GM18951 (cell line): ENCODE data around the gene ASPRV1.

ENCODE experiments used
- POLR2A ChIP-seq: IDR thresholded peaks from 4 replicates; pipeline ENCODE4 v1.6.1; 2011; ENCODE audit warnings: mild to moderate bottlenecking; ENCODE audit not compliant: insufficient read length, insufficient read depth; ENCODE audit errors: extremely low read depth
- in situ Hi-C: fragments of 300-500 bp; cut with MboI; formaldehyde crosslinking; loops from one replicate; pipeline ENCODE4 v1.12.0; 2022; ENCODE audit warnings: low sequenced_read_pairs, mixed read lengths, inconsistent platforms; ENCODE audit not compliant: unreplicated experiment

Gene ASPRV1

DNA sequence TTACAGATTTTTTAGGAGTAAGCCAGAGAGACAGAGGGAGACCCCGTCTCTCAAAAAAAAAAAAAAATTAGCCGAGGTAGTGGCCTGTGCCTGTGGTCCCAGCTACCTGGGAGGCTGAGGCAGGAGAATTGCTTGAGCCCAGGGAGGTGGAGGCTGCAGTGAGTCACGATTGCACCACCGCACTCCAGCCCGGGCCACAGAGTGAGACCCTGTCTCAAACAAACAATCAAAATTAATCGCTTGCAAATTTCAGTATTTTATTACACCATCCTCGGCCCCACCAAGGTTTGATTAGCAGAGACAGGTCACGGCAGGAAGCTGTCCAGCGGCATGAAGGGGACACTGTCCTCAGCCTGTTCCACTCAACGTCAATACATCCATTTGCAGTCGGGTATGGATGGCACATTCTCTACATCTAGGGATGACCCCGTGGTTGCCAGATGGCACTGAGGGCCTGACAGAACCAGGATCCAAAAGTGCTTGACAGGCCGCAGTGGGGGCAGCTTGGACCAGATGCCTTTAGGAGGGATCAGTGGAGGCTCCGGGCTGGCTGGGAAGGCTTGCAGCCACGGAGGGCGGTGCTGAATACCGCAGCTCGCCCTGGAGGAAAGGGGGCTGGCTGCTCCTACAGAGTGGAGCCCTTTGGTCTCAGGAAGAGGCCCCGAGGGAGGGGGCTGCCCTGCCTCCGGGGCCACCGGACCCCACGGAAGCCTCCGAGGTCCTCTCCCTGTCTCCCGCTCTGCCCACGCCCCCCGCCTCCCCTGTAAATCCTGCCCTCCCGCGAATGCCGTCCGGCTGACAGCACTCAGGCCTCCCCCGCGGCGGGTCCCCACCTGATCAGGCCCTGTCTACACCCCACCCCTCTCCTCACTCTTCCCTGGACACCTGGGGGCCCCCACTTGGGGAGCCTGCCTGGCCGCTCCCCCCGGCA lies 13.1 kb downstream of the ASPRV1 start:
- TF ChIP-seq POLR2A: no peak
- in situ Hi-C loops: no loop called here

DNA sequence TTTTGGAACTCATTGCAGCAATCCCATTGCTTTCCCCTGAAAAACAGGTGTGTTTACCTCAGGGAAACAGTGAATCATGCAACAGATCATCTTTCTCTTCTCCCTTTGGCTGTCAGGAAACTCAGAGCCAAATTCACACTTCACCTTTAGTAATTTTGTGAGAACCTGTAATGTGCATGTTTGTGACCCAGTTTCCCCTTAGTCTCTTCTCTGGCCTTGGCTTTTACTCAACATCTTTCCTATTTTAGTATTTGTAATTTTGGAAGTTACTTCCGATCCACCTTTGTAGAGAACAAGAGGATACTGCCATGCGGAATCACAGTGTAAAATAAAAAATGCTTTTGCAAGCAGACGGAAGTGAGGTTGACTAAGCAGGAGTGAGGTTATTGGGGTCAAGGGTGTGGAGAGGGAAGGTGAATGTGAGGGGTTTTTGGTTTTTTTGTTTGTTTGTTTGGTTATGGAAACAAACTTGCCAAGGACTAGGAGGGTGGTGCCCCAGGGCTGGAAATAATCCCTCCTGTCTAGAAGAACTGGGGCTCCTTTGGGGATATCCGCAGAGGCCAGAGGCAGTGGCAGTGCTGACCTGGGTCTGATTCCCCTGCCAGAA lies 14.0 kb downstream of the ASPRV1 start:
- in situ Hi-C loops: no loop called here
- TF ChIP-seq POLR2A: no peak

DNA sequence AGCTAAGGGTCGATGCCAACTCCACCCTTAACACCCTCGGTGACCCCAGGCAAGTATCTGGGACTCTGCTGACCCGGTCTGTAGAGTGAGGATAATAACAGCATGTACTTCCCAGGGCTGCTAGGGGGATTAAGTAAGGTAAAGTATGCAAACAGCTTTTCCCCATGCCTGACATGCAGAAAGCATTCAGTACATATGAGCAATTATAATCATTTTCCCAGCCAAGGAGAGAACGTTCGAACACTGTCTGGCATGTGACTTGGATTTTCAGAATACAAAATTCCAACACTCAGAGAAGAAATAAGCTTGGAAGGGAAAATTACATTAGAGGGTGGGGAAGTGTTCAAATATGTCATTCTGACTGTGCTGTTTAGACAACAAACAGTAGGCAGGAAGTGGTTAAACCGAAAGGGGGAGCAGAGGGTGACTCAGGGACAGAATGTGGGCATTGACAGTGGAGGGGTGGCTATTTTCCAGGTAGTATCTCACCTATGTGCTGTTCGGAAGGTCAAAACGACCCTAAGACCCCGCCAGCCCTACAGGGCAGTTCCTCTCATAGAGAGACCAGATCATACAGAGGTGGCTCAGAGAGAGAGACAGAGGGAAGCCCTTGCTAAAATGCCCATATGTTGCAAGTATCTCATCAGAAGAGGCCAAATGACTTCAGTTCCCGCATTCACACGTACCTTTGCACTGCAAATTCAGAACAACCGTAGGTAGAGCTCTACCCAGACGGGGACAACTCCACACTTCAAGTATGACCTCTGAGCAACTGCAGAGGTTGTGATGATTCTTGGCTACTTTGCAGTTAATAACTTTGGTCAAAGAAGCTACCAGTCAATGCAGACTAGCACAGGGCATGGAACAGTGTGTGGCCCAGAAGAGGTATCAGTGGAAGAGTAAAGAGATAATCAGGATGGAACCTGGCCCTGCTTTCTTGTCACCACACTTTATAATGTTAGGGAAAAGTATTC lies 14.8 kb downstream of the ASPRV1 start:
- TF ChIP-seq POLR2A: no peak
- in situ Hi-C loops: no loop called here

DNA sequence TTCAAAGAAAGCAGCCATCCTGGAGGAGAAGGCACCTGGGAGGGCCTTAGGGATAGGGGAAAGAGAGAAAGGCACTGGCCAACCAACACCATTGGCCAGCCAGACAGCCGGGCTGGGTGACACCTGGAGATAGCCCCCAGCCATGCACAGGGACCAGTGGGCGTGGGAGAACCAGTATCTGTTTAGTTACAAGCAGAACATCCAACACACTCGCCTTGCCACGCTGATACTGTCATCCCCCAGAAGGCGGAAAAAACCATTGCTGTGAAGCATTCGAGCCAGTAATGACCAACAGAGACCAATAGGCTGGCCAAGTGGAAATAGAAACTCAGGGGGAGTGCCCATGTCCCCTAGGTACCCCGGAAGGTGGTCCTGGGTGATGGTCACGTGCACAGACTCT lies 15.5 kb downstream of the ASPRV1 start:
- in situ Hi-C loops: no loop called here
- no peak for TF ChIP-seq POLR2A

DNA sequence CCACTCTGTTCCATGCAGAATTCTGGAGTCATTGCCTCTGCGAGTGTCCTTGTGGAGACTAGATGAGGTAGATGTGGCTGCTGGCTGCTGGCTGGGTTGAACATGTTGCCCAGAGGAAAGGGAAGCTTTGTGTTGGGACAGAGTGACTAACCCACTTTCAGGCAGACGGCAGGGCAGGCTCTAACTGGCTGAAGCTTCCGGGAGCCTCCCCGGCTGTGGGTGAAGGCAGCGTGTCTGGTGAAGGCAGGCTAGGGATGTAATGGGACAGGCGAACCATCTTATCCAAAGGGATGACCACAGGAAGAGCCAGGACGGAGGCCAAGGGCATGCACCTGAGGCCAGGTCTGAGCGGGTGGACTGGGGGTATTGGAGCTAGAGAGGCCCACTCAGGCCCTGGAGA lies 16.0 kb downstream of the ASPRV1 start:
- no peak for TF ChIP-seq POLR2A
- in situ Hi-C loops: no loop called here

DNA sequence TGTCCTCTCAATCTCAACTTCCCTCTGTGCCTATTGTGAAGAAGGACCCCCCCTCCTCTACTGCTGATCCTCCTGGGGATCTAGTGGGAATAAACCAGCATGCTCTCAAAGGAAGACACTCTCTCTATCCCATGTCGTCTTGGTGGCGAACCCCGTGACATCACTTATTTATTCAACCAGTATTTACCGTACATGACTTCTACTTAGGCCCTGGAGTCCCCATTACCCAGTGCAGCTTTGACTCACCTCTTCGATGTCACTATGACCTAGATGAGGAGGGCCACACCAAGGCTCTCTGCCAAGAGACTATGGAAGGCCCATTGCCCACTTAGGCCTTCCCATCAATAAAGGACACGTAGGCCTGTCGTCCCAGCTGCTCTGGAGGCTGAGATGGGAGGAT lies 16.7 kb downstream of the ASPRV1 start:
- in situ Hi-C loops: no loop called here
- no peak for TF ChIP-seq POLR2A

DNA sequence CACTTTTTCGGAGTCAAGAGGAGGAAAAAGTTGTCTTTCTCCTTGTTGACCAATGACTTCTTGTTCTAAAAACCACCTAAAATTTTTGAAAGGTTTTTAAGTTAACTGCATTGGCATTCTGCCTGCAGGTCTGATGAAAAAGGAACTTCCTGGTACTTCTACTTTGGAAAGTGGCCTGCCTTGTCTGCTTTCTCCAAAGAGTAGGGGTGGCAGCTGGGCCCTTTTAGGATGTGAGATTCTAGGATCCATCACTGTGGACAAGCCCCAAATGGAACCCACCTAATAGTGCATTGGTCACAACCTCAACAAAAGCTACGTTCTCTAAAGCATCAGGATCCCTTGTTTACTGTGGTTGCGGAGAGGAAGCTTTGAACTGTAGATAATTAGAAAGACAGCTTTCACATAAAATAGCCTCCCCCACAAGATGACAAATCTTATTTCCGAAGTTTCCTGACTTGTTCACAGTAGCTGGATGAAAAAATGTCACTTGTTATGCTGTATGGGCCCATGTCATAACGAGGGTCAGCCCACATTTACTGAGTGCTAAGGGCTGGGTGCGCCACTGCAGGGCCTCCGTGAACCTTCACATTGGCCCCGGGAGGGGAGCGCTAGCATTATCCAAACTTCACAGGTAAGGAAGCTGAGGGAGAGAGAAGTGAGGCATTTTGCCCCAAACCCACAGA lies 17.4 kb downstream of the ASPRV1 start:
- TF ChIP-seq POLR2A: no peak
- in situ Hi-C loops: no loop called here

DNA sequence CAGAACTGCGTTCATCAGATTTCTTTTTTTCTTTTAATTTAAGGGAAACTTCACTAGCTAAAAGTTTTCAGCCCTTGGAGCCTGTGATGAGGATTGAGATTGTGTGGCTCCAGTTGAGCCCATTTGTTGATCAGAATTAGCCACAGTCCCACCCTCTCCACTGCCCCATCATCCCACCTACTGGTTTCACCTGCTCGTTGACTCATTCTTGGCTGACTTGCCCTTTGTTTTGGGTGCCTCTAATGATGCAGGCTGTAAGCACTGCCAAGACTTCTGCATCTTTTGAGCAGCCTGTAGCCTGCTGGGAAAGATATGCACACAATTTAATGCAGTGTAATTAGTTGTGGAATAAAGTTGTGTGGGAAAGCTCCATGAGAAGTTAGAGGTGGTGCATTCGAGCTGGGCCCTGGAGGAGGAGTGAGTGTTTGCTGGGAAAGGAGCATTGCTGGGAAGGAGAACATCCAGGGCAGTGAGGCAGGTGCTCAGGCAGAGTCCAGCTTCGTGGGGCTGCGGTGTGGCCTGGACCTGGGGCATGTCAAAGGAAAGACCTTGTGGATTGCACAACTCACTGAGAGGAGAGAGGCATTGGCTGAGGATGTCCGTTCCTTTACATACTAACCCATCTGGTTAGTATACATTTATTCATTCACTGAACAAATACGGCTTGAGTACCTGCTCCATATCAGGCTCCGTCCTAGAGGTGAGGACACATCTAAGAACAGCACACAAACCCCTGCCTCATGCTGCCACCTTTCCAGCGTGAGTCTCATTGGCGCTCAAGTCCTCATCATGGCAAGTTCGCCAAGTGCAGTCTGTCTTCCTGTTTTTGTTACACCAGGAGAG lies 18.2 kb downstream of the ASPRV1 start:
- TF ChIP-seq POLR2A: no peak
- in situ Hi-C loops: no loop called here

DNA sequence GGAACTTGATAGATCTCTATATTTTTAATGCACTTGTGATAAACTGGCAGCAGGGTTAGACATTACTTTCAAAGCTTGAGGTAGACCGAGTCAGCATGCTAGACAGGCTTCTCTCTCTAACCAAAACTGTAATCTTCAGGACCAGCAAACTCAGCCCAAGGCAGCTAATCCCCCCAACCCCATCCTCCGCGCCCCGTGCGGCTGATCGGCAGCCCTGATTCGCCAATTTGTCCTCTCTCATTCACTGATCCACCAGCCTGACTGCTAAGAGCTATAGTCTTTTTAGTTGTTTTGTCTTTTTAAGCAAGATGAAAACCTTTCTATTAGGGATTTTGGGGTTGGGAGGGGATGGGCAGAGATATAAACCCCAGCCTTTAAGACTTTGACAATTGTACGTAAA lies 20.7 kb downstream of the ASPRV1 start:
- TF ChIP-seq POLR2A: no peak
- in situ Hi-C loops: no loop called here

DNA sequence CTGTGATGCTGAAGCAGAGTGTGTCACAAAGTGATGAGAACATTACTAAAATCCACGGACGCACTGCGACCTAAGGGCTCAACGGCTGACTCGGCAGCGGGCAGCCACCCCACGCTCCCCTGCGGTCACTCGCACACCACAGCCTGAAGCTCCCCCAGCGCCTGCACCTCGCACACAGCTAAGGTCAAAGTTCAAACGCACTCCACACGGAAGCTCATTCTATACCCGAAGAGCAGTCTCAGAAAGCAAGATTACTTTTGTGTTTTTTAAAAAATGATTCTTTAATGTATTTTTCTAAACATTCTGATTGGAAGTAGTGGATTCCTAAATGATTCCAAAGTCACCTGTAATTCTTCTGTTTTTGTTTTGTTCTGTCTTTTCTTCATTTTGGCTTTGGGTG lies 21.7 kb downstream of the ASPRV1 start:
- in situ Hi-C loops: no loop called here
- no peak for TF ChIP-seq POLR2A

DNA sequence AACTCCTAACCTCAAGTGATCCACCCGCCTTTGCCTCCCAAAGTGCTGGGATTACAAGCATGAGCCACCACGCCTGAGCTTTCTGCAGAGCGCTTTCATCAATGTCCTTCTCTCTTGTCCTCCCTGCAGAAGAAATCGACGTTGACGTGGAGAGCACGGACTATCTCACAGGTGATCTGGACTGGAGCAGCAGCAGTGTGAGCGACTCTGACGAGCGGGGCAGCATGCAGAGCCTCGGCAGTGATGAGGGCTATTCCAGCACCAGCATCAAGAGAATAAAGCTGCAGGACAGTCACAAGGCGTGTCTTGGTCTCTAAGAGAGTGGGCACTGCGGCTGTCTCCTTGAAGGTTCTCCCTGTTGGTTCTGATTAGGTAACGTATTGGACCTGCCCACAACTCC lies 23.5 kb downstream of the ASPRV1 start:
- TF ChIP-seq POLR2A: no peak
- in situ Hi-C loops: no loop called here

DNA sequence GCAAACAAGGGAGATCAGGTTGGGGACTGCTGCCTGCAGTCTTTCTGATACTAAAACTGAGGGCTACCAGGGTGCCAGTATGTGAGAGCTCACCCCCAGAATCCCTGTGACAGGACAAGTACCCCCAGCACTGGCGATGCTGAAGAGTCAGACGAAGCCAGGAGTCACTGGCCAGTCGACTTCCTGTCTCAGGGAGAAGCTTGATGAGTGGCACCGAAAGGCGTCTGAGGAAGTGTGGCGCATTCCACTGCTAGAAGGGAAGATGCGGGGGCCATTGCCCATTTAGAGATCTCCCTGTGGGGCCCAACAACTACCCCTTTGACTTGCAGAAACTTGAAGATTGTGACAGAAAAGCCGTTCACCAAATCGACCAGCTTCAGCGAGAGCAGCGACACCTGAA lies 24.5 kb downstream of the ASPRV1 start:
- no peak for TF ChIP-seq POLR2A
- in situ Hi-C loops: no loop called here
